GM19372 (cell line): Measurements from ENCODE around the gene CFAP157.

ENCODE experiments used
- ATAC-seq: cut with Tn5 transposase; IDR thresholded peaks from one replicate; pipeline ENCODE4 v1.9.1; 2021; ENCODE audit warnings: mild to moderate bottlenecking, low read depth, moderate library complexity; ENCODE audit not compliant: unreplicated experiment

CFAP157 gene

GRCh38 chr9:127692071-127692470, 14.7 kb upstream of the CFAP157 start:
- no peak for ATAC-seq

- no peak for ATAC-seq
These were observed 13.6 kb upstream of the CFAP157 start for GRCh38 chr9:127693143-127693542.

- no peak for ATAC-seq
These were observed 13.1 kb upstream of the CFAP157 start for GRCh38 chr9:127693697-127694096.

GRCh38 chr9:127694890-127695720, 11.7 kb upstream of the CFAP157 start:
- no peak for ATAC-seq

- no peak for ATAC-seq
These were observed 9.2 kb upstream of the CFAP157 start for GRCh38 chr9:127697575-127697974.

GRCh38 chr9:127698386-127698785, 8.4 kb upstream of the CFAP157 start:
- no peak for ATAC-seq

GRCh38 chr9:127698985-127699670, 7.7 kb upstream of the CFAP157 start:
- ATAC-seq: peak; percentile 98

GRCh38 chr9:127700140-127700539, 6.6 kb upstream of the CFAP157 start:
- ATAC-seq: no peak

GRCh38 chr9:127700594-127701255, 6.1 kb upstream of the CFAP157 start:
- no peak for ATAC-seq

- ATAC-seq: no peak
These were observed 3.4 kb upstream of the CFAP157 start for GRCh38 chr9:127703289-127703946.

- no peak for ATAC-seq
These were observed 1.0 kb upstream of the CFAP157 start for GRCh38 chr9:127705577-127706379.

- ATAC-seq: no peak
These were observed 978 bp downstream of the CFAP157 start for GRCh38 chr9:127707766-127708165.

GRCh38 chr9:127708952-127709587, 2.3 kb downstream of the CFAP157 start:
- ATAC-seq: no peak

- ATAC-seq: no peak
These were observed 3.5 kb downstream of the CFAP157 start for GRCh38 chr9:127710204-127710783.

GRCh38 chr9:127711226-127711701, 4.5 kb downstream of the CFAP157 start:
- no peak for ATAC-seq

GRCh38 chr9:127711831-127712274, 5.1 kb downstream of the CFAP157 start:
- no peak for ATAC-seq

- ATAC-seq: no peak
These were observed 5.6 kb downstream of the CFAP157 start for GRCh38 chr9:127712371-127712770.

- ATAC-seq: no peak
These were observed 6.1 kb downstream of the CFAP157 start for GRCh38 chr9:127712867-127713266.
